SK-N-SH (cell line): ENCODE results near the gene PPP2R3B. TPM values are rescaled to one million over a fixed set of nuclear protein-coding genes. Genes with fewer than 3 reads are reported as not detected.

Experiments used
- CTCF ChIA-PET: fragments of 300-600, 350-600 bp; formaldehyde crosslinking; extraction: SDS; loops from one replicate; lab custom pipeline; 2021; lab: Yijun Ruan, JAX
- POLR2A ChIA-PET: fragments of 350-600 bp; sonication (Branson Sonifier 250); formaldehyde crosslinking; extraction: SDS; loops from one replicate; lab custom pipeline; 2020; ENCODE audit warnings: antibody characterized with exemption, inconsistent platforms; lab: Yijun Ruan, JAX
- DNase-seq: peaks from one replicate; pipeline ENCODE4 v3.0.0; 2012
- H2AFZ ChIP-seq: fragments of 200-600 bp; sonication (generic); 2 replicates; pipeline ENCODE4 v1.8.1; 2016; ENCODE audit warnings: antibody characterized with exemption, mild to moderate bottlenecking, low read depth
- H3F3A ChIP-seq: fragments of 200-600 bp; sonication (generic); replicated peaks from 2 replicates; pipeline ENCODE3; 2016; ENCODE audit warnings: antibody characterized with exemption, mild to moderate bottlenecking; ENCODE audit not compliant: insufficient read depth
- H3K27ac ChIP-seq, 2 experiments: fragments of 200-500 bp in 1 of 2; fragments of 200-600 bp in 1 of 2; sonication (Bioruptor generic) in 1 of 2; sonication (generic), shearing (Covaris generic) in 1 of 2; 2 replicates each; pipeline versions ENCODE4 v1.5.1 to v1.6.1; 2014 to 2016; ENCODE audit warnings: low read depth in 2 of 2, inconsistent platforms in 1 of 2, low read length in 1 of 2, mild to moderate bottlenecking in 1 of 2, mixed read lengths in 1 of 2
- H3K27me3 ChIP-seq: fragments of 200-600 bp; sonication (generic), shearing (Covaris generic); 2 replicates; pipeline ENCODE4 v1.6.1; 2016; ENCODE audit warnings: mixed run types; ENCODE audit not compliant: insufficient read depth
- H3K36me3 ChIP-seq, 2 experiments: fragments of 200-500 bp in 1 of 2; fragments of 200-600 bp in 1 of 2; sonication (Bioruptor generic) in 1 of 2; sonication (generic) in 1 of 2; replicated peaks in 1 of 2; 2 replicates each; pipeline versions ENCODE3 to v1.5.1; 2014 to 2016; ENCODE audit warnings: low read length in 1 of 2, mild to moderate bottlenecking in 1 of 2; ENCODE audit not compliant: insufficient read depth in 2 of 2, control insufficient read depth in 1 of 2
- H3K4me1 ChIP-seq, 2 experiments: fragments of 200-500 bp in 1 of 2; fragments of 200-600 bp in 1 of 2; sonication (Bioruptor generic) in 1 of 2; sonication (generic), shearing (Covaris generic) in 1 of 2; 2 replicates each; pipeline versions ENCODE4 v1.5.1 to v1.6.1; 2014 to 2016; ENCODE audit warnings: low read depth in 1 of 2, low read length in 1 of 2, mixed run types in 1 of 2; ENCODE audit not compliant: insufficient read depth in 2 of 2, control insufficient read depth in 1 of 2
- H3K4me2 ChIP-seq: fragments of 200-600 bp; sonication (generic), shearing (Covaris generic); 2 replicates; pipeline ENCODE4 v1.6.1; 2017; ENCODE audit warnings: mixed run types
- H3K4me3 ChIP-seq, 2 experiments: fragments of 200-500 bp in 1 of 2; fragments of 200-600 bp in 1 of 2; sonication (Bioruptor generic) in 1 of 2; sonication (generic), shearing (Covaris generic) in 1 of 2; 2 replicates each; pipeline versions ENCODE4 v1.5.1 to v1.8.1; 2014 to 2016; ENCODE audit warnings: low read depth in 2 of 2, inconsistent platforms in 1 of 2, low read length in 1 of 2, mild to moderate bottlenecking in 1 of 2, mixed read lengths in 1 of 2, moderate library complexity in 1 of 2
- H3K79me2 ChIP-seq: fragments of 200-600 bp; sonication (generic); 2 replicates; pipeline ENCODE4 v1.8.1; 2017; ENCODE audit warnings: mild to moderate bottlenecking; ENCODE audit not compliant: insufficient read depth
- H3K9ac ChIP-seq: fragments of 200-600 bp; sonication (generic); 2 replicates; pipeline ENCODE4 v1.6.1; 2017; ENCODE audit warnings: mixed run types
- H3K9me2 ChIP-seq: fragments of 200-600 bp; sonication (generic); 2 replicates; pipeline ENCODE4 v1.6.1; 2017; ENCODE audit warnings: mixed run types
- H3K9me3 ChIP-seq: fragments of 200-600 bp; sonication (generic); 2 replicates; pipeline ENCODE4 v1.6.1; 2017; ENCODE audit warnings: mixed run types, mild to moderate bottlenecking, moderate library complexity
- H4K20me1 ChIP-seq: fragments of 200-600 bp; sonication (generic); 2 replicates; pipeline ENCODE4 v1.6.1; 2017; ENCODE audit warnings: mild to moderate bottlenecking, mixed run types; ENCODE audit not compliant: insufficient read depth
- CHD2 ChIP-seq: fragments of 150-350 bp; IDR thresholded peaks from 2 replicates; pipeline ENCODE4 v1.6.1; 2018; ENCODE audit warnings: low read length; ENCODE audit not compliant: partially characterized antibody
- EP300 ChIP-seq, 2 experiments: IDR thresholded peaks; 2 replicates each; pipeline versions ENCODE4 v1.4.0 to v1.6.1; 2012; ENCODE audit warnings: borderline replicate concordance in 1 of 2, low read depth in 1 of 2, low read length in 1 of 2
- EZH2phosphoT487 ChIP-seq: fragments of 200-600 bp; sonication (generic); IDR thresholded peaks from 2 replicates; pipeline ENCODE4 v1.6.1; 2017; ENCODE audit warnings: low read depth, mixed run types, mild to moderate bottlenecking, antibody characterized with exemption, moderate library complexity, borderline replicate concordance
- FOXJ3 ChIP-seq: sonication (generic); formaldehyde crosslinking; IDR thresholded peaks from 2 replicates; pipeline ENCODE4 v1.5.1; 2020; ENCODE audit warnings: mild to moderate bottlenecking, missing genetic modification reagents
- GABPA ChIP-seq: IDR thresholded peaks from 2 replicates; pipeline ENCODE4 v1.4.0; 2012; ENCODE audit warnings: low read depth, mild to moderate bottlenecking
- MXI1 ChIP-seq: IDR thresholded peaks from 2 replicates; pipeline ENCODE4 v1.6.1; 2012; ENCODE audit warnings: mild to moderate bottlenecking, low read depth, low read length, improper control_type of control experiment
- NFIC ChIP-seq: IDR thresholded peaks from 2 replicates; pipeline ENCODE4 v1.4.0; 2012; ENCODE audit warnings: borderline replicate concordance
- NRF1 ChIP-seq: IDR thresholded peaks from 2 replicates; pipeline ENCODE4 v1.6.1; 2012; ENCODE audit warnings: low read depth, mild to moderate bottlenecking, low read length
- SIN3A ChIP-seq: IDR thresholded peaks from 2 replicates; pipeline ENCODE4 v1.6.1; 2012; ENCODE audit warnings: low read depth, mild to moderate bottlenecking, low read length, moderate library complexity, borderline replicate concordance
- WGBS: methylation state at CpG from one replicate; pipeline ENCODE4 v1.1.6; 2017; ENCODE audit warnings: low lambda C conversion rate; 5-methylcytosine and 5-hydroxymethylcytosine counted together
- polyA plus RNA-seq, 3 experiments: library from polyadenylated mRNA; depleted of rRNA; stranded (reverse); fragments of >200 nt; gene quantifications; 2 replicates each; pipeline ENCODE4 v1.2.3, GENCODE V29; 2012
- TF ChIP-seq, protein P1 (sequence below): IDR thresholded peaks from 2 replicates; pipeline ENCODE4 v1.6.1; 2012; ENCODE audit warnings: mild to moderate bottlenecking, low read depth, low read length, moderate library complexity
- TF ChIP-seq, protein P2 (sequence below): fragments of 200-600 bp; sonication (generic); IDR thresholded peaks from 2 replicates; pipeline ENCODE4 v1.6.1; 2017; ENCODE audit warnings: antibody characterized with exemption, mild to moderate bottlenecking, moderate library complexity
- TF ChIP-seq, protein P3 (sequence below): IDR thresholded peaks from 2 replicates; pipeline ENCODE4 v1.4.0; 2012; ENCODE audit warnings: low read depth

The PPP2R3B gene
- polyA plus RNA-seq, 1 of the 3 experiments (the other 2 are of a cell fraction) = 19.4 TPM

DNA sequence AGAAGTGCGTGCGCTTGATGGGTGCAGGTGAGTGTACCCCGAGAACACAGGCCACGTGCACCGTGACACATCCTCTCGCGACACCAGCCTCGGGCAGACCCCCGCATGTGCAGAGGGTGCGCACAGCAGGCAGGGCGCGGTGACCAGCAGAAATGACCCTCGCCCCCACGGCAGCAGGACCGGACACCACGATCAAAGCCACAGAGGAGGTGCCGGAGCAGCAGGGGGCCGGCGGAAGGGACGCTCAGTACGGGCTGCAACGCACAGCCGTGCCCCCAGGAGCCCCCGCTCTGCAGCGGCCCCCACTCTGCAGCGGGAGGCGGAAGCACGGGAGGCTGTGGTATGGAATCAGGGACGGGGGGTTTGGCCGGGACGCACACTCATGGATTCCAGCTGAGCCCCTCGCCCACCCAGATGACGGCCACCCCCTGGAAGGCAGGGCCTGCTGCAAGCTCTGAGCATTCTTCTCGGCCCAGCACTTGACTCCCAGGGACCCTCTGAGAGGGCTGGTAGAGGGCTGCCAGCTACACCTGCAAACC, 17.1 kb downstream of the PPP2R3B start:
- H3K36me3 ChIP-seq = no peaks in the 10 kb centered on the region
- H3K9ac ChIP-seq = no peak overlapping the region
- peaks cover 5% of the 10 kb centered on the region; the same call in 1 of the 2 replicates for H4K20me1 ChIP-seq
- ChIA-PET CTCF (no interaction called here), POLR2A (no interaction called here)
- H3K27me3 ChIP-seq = no peaks in the 10 kb centered on the region
- H3K4me3 ChIP-seq = no peak overlapping the region
- no peaks in the 10 kb centered on the region for H3K79me2 ChIP-seq
- no peaks in the 10 kb centered on the region for H3K9me3 ChIP-seq
- no peaks in the 10 kb centered on the region for H3F3A ChIP-seq
- H3K4me1 ChIP-seq = peaks cover 0 to 7% of the 10 kb centered on the region in 2 experiments; a peak in 1 of 4 replicates
- no peak overlapping the region for H2AFZ ChIP-seq
- TF ChIP-seq NFIC (no peak), NRF1 (no peak), SIN3A (no peak), MXI1 (no peak), CHD2 (no peak), GABPA (no peak)
- TF ChIP-seq, protein P1, sequence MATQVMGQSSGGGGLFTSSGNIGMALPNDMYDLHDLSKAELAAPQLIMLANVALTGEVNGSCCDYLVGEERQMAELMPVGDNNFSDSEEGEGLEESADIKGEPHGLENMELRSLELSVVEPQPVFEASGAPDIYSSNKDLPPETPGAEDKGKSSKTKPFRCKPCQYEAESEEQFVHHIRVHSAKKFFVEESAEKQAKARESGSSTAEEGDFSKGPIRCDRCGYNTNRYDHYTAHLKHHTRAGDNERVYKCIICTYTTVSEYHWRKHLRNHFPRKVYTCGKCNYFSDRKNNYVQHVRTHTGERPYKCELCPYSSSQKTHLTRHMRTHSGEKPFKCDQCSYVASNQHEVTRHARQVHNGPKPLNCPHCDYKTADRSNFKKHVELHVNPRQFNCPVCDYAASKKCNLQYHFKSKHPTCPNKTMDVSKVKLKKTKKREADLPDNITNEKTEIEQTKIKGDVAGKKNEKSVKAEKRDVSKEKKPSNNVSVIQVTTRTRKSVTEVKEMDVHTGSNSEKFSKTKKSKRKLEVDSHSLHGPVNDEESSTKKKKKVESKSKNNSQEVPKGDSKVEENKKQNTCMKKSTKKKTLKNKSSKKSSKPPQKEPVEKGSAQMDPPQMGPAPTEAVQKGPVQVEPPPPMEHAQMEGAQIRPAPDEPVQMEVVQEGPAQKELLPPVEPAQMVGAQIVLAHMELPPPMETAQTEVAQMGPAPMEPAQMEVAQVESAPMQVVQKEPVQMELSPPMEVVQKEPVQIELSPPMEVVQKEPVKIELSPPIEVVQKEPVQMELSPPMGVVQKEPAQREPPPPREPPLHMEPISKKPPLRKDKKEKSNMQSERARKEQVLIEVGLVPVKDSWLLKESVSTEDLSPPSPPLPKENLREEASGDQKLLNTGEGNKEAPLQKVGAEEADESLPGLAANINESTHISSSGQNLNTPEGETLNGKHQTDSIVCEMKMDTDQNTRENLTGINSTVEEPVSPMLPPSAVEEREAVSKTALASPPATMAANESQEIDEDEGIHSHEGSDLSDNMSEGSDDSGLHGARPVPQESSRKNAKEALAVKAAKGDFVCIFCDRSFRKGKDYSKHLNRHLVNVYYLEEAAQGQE = no peak
- TF ChIP-seq, protein P2, sequence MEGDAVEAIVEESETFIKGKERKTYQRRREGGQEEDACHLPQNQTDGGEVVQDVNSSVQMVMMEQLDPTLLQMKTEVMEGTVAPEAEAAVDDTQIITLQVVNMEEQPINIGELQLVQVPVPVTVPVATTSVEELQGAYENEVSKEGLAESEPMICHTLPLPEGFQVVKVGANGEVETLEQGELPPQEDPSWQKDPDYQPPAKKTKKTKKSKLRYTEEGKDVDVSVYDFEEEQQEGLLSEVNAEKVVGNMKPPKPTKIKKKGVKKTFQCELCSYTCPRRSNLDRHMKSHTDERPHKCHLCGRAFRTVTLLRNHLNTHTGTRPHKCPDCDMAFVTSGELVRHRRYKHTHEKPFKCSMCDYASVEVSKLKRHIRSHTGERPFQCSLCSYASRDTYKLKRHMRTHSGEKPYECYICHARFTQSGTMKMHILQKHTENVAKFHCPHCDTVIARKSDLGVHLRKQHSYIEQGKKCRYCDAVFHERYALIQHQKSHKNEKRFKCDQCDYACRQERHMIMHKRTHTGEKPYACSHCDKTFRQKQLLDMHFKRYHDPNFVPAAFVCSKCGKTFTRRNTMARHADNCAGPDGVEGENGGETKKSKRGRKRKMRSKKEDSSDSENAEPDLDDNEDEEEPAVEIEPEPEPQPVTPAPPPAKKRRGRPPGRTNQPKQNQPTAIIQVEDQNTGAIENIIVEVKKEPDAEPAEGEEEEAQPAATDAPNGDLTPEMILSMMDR = no peak
- H3K4me2 ChIP-seq = 0 out of 2 replicates have a peak overlapping the region, but pooled peaks have one; percentile 33
- DNase-seq = no peak
- no peaks in the 10 kb centered on the region for H3K9me2 ChIP-seq
- no peak overlapping the region for H3K27ac ChIP-seq
- 87% methylated on average over 18 of the region's 34 CpGs for WGBS

DNA sequence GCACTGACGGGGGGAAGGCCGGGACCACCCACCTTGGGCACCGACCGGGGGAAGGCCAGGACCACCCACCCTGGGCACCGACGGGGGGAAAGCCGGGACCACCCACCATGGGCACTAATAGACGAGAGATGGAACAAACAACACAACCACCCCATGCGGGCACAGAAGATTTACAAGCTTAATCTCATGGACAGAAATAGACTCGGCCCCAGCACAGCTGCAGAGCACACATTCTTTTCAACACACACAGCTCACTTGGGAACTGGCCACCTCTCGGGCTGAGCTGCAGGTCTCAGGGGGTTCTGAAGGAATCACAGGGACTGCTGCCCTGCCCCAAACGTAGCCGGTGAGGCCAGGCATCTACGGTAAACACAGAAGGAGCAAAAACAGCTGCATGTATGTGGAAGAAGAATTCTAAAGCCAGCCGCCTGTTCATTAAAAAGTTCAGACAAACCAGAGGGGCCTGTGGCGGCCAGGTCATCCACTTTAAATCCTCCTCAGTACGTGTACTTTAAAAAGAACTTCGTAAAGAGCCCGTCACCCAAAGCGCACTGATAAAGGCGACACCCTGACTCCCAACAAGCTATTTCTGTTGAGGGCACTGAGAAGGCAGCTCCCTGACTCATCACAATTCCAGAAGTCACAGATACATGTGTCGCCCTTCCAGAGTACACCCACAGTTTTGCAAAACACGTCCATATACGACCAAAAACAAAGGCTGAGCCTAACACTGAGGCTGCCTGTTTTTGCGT, 17.7 kb downstream of the PPP2R3B start:
- no peak overlapping the region for H2AFZ ChIP-seq
- H3K27ac ChIP-seq = no peak overlapping the region
- H3K9ac ChIP-seq = no peak overlapping the region
- H3K9me3 ChIP-seq = no peaks in the 10 kb centered on the region
- H3K9me2 ChIP-seq = no peaks in the 10 kb centered on the region
- no peak overlapping the region for H3K4me3 ChIP-seq
- no peaks in the 10 kb centered on the region for H3F3A ChIP-seq
- H3K36me3 ChIP-seq = no peaks in the 10 kb centered on the region
- DNase-seq = no peak
- TF ChIP-seq MXI1 (no peak), EZH2phosphoT487 (no peak), EP300 (IDR thresholded peaks at IDR 0.05; ENCODE audit: borderline replicate concordance in 1 of 2, low read depth in 1 of 2, low read length in 1 of 2) (no peak), FOXJ3 (CRISPR knock-in tag) (no peak)
- TF ChIP-seq, protein P3, sequence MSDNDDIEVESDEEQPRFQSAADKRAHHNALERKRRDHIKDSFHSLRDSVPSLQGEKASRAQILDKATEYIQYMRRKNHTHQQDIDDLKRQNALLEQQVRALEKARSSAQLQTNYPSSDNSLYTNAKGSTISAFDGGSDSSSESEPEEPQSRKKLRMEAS = no peak
- WGBS = 76% methylated on average over 15 of the region's 25 CpGs
- peaks cover 5% of the 10 kb centered on the region; the same call in 1 of the 2 replicates for H4K20me1 ChIP-seq
- no peaks in the 10 kb centered on the region for H3K79me2 ChIP-seq
- ChIA-PET CTCF (no interaction called here), POLR2A (no interaction called here)
- H3K27me3 ChIP-seq = no peaks in the 10 kb centered on the region
- H3K4me2 ChIP-seq = peak overlapping the region; percentile 33; the same call in 1 of the 2 replicates
- peaks cover 0 to 7% of the 10 kb centered on the region in 2 experiments; a peak in 1 of 4 replicates for H3K4me1 ChIP-seq
